Testis (tissue), 3 donors: ENCODE data around the gene STOX2. TPM values are rescaled to one million over a fixed set of nuclear protein-coding genes. Genes with fewer than 3 reads are reported as not detected.

ENCODE experiments used
- DNase-seq: peaks from one replicate; pipeline ENCODE4 v3.0.0-alpha.2; 2019
- H3K27ac ChIP-seq, 2 donors: fragments of 200-600 bp; sonication (generic); one replicate each; pipeline ENCODE4 v1.5.1; 2019
- H3K27me3 ChIP-seq: fragments of 200-600 bp; sonication (generic); one replicate; pipeline ENCODE4 v1.5.1; 2019
- H3K36me3 ChIP-seq: fragments of 200-600 bp; sonication (generic); one replicate; pipeline ENCODE4 v1.5.1; 2017; ENCODE audit warnings: low read depth; ENCODE audit errors: missing control alignments
- H3K4me1 ChIP-seq: fragments of 200-600 bp; sonication (generic); one replicate; pipeline ENCODE4 v1.5.1; 2019
- H3K4me3 ChIP-seq, 2 donors: fragments of 200-600 bp; sonication (generic); one replicate each; pipeline ENCODE4 v1.5.1; 2017 to 2019
- H3K9me3 ChIP-seq: fragments of 200-600 bp; sonication (generic); one replicate; pipeline ENCODE4 v1.5.1; 2017
- POLR2A ChIP-seq: fragments of 450-650 bp; IDR thresholded peaks from one replicate; pipeline ENCODE4 v1.6.1; 2017; ENCODE audit warnings: antibody characterized with exemption, mild to moderate bottlenecking, moderate library complexity
- WGBS, 2 donors: methylation state at CpG; one replicate each; pipeline ENCODE4 v1.1.5; 2018; 5-methylcytosine and 5-hydroxymethylcytosine counted together
- intact Hi-C: fragments of 100-400 bp; cut with DNase I; formaldehyde crosslinking; loops from one replicate; pipeline ENCODE4 v1.15.1; 2023; ENCODE audit warnings: low total_unique reads
- polyA plus RNA-seq: library from polyadenylated mRNA; stranded (reverse); fragments of 350-450 nt; fragmentation: Illumina TruSeq; extraction: RNeasy Lipid Tissue Mini Kit (QIAGEN cat#74804); gene quantifications from one replicate; pipeline ENCODE4 v1.2.3, GENCODE V29; 2014; ENCODE audit warnings: low read depth, low replicate concordance; ENCODE audit not compliant: insufficient read depth
- total RNA-seq, 2 donors: library from RNA; depleted of rRNA; stranded (reverse); fragments of >200 nt; gene quantifications; one replicate each; pipeline ENCODE4 v1.2.3, GENCODE V29; 2016
- TF ChIP-seq, protein P1 (sequence below), 3 experiments: fragments of 450-650 bp in 2 of 3; fragments of 200-600 bp in 1 of 3; sonication (generic) in 1 of 3; IDR thresholded peaks; one replicate each; pipeline ENCODE4 v1.5.1; 2016 to 2019; ENCODE audit warnings: antibody characterized with exemption in 3 of 3, mild to moderate bottlenecking in 2 of 3, moderate library complexity in 1 of 3

The STOX2 gene
- total and polyA plus RNA-seq, 3 donors from 2014 or later = 5.8 to 17.7 (median 15.2) TPM

DNA sequence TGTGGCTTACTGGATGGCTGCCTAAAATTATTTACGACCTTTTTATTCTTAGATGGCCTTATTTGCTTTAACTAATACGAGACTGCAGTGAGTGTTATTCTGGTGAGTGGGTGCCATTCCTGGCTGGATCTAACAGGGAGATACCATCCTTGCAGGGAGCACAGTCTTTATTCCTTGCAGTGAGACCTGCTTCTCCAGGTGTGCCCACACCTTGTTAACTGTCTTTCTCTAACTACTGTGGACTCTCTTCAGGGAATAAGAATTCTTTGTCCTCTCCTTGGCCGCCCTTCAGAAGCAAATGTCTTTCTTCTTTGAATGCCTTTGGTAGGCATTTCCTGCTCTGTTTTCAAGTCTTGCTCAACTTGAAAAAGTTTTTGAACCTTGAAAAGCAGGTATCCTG, 34.1 kb upstream of the STOX2 start:
- Histone ChIP-seq H3K27me3 (no peaks in the 10 kb centered on the region), H3K4me3 (no peak overlapping the region), H3K36me3 (no peaks in the 10 kb centered on the region), H3K9me3 (no peaks in the 10 kb centered on the region), H3K27ac (no peak overlapping the region), H3K4me1 (peaks cover 3% of the 10 kb centered on the region)
- WGBS, 2 donors = 93 to 95% methylated on average over 3 of the region's 3 CpGs
- no peak for DNase-seq
- no peak for TF ChIP-seq POLR2A
- TF ChIP-seq, protein P1, sequence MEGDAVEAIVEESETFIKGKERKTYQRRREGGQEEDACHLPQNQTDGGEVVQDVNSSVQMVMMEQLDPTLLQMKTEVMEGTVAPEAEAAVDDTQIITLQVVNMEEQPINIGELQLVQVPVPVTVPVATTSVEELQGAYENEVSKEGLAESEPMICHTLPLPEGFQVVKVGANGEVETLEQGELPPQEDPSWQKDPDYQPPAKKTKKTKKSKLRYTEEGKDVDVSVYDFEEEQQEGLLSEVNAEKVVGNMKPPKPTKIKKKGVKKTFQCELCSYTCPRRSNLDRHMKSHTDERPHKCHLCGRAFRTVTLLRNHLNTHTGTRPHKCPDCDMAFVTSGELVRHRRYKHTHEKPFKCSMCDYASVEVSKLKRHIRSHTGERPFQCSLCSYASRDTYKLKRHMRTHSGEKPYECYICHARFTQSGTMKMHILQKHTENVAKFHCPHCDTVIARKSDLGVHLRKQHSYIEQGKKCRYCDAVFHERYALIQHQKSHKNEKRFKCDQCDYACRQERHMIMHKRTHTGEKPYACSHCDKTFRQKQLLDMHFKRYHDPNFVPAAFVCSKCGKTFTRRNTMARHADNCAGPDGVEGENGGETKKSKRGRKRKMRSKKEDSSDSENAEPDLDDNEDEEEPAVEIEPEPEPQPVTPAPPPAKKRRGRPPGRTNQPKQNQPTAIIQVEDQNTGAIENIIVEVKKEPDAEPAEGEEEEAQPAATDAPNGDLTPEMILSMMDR (IDR thresholded peaks at IDR 0.05) = no peak
- intact Hi-C loops = no loop called here

DNA sequence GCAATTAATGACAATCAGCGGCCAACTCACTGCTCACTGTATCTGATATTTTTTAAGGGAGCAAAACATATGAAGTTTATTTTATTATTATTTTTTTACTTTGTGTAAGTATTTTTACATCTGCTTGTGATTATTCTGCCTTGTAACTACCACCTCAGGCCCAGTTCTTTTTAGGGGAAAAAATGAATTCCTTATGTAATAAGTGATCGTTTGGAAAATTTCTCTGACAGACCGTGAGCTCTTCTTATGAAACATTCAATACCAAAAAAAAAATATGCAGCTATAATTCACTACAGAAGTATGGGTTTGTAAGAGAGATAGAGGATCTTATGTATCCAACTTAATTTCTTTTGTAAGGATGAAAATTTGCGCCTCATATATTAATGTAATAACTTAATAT, 33.5 kb upstream of the STOX2 start:
- TF ChIP-seq POLR2A = no peak
- TF ChIP-seq, protein P1 (IDR thresholded peaks at IDR 0.05) = no peak
- intact Hi-C loops = no loop called here
- no peaks in the 10 kb centered on the region for H3K9me3 ChIP-seq
- 87 to 89% methylated on average over 4 of the region's 4 CpGs for WGBS, 2 donors
- no peaks in the 10 kb centered on the region for H3K36me3 ChIP-seq
- H3K27ac ChIP-seq = no peak overlapping the region
- no peak overlapping the region for H3K4me3 ChIP-seq
- H3K4me1 ChIP-seq = peaks cover 5% of the 10 kb centered on the region
- no peaks in the 10 kb centered on the region for H3K27me3 ChIP-seq
- no peak for DNase-seq

DNA sequence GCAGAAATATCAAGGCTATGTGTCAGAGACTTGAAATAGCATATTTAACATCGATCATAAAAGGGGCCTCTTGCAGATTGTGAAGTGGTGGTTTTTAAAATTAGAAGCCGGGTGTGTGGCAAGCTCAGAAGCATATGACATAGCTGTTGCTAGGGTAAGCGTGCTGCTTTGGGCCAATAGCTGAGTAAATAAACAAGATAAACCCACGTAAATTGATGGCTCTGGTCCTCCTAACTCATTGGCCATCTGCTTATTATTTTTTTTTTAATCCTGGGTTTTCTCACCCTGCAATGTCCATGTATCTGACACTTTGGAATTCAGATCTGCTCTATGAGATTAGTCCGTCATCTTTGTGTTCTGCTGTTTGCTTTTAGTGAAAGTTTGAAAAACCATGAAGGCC, 32.6 kb upstream of the STOX2 start:
- TF ChIP-seq, protein P1 (IDR thresholded peaks at IDR 0.05) = no peak
- TF ChIP-seq POLR2A = no peak
- Histone ChIP-seq H3K4me1 (peaks cover 11% of the 10 kb centered on the region), H3K9me3 (no peaks in the 10 kb centered on the region), H3K36me3 (no peaks in the 10 kb centered on the region), H3K4me3 (no peak overlapping the region), H3K27me3 (no peaks in the 10 kb centered on the region), H3K27ac (no peak overlapping the region)
- WGBS, 2 donors = 51 to 68% methylated on average over 5 of the region's 5 CpGs
- intact Hi-C loops = no loop called here
- no peak for DNase-seq

DNA sequence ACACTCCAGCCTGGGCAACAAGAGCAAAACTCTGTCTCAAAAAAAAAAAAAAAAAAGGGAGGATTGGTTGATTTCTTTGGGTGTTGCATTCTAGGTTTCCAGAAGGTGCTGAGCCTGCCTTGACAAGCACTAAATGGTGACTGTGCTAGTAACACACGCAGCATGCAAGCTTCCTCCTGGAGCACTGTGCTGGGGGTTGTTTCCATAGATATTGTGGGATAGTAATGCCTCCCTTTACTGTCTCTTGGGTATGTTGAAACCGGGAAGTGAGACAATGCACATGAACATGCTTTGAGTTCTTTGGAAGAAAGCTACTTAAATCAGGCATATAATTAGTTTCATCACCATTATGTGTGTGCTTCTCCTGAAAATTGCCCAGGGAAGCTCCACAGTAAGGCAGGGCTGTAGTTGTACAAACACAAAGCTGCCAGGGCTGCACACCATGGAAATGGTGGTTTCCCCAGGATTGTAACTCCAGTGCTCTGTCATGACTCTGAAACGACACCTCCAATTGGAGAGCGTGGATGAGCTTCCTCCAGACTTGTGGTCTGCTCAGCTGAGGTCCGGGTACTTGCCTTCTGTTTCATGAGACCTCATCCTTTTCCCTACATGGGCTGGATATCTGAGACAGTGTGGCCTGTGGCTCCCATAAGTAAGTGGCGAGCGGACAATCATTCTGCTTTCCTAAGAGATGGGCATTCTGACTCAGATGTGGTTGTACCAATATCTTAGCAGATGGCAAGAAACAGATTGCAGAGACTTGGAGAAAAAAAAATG, 31.5 kb upstream of the STOX2 start:
- TF ChIP-seq, protein P1 (IDR thresholded peaks at IDR 0.05) = no peak
- no peak for TF ChIP-seq POLR2A
- Histone ChIP-seq H3K27me3 (no peaks in the 10 kb centered on the region), H3K4me3 (no peak overlapping the region), H3K27ac (no peak overlapping the region), H3K36me3 (no peaks in the 10 kb centered on the region), H3K4me1 (peaks cover 11% of the 10 kb centered on the region), H3K9me3 (no peaks in the 10 kb centered on the region)
- WGBS, 2 donors = 89 to 92% methylated on average over 7 of the region's 7 CpGs
- DNase-seq = no peak
- intact Hi-C loops = no loop called here
